PC-9 (cell line): ENCODE results near the gene DOCK1. TPM values are rescaled to one million over a fixed set of nuclear protein-coding genes. Genes with fewer than 3 reads are reported as not detected.

Source experiments
- BruUV-seq: library from RNA; stranded (reverse); fragments of 400-500 nt; replicated peaks from 2 replicates; lab custom pipeline; 2021; lab: Mats Ljungman, UMichigan
- CTCF ChIA-PET: fragments of 300-600 bp; sonication (Branson Sonifier 250); formaldehyde crosslinking; loops from one replicate; lab custom pipeline; 2022; ENCODE audit warnings: antibody characterized with exemption; lab: Charles Lee
- POLR2A ChIA-PET: fragments of 300-600 bp; sonication (Branson Sonifier 250); formaldehyde crosslinking; loops from one replicate; lab custom pipeline; 2022; ENCODE audit warnings: antibody characterized with exemption; ENCODE audit not compliant: unreplicated experiment; lab: Charles Lee
- DNase-seq, 2 experiments: peaks; one replicate each; pipeline versions ENCODE4 v3.0.0 to v3.0.0-alpha.2; 2015 to 2022; ENCODE audit warnings: mixed read lengths in 1 of 2
- H2AFZ ChIP-seq: fragments of 200-600 bp; sonication (generic); 2 replicates; pipeline ENCODE4 v1.8.1; 2017; ENCODE audit warnings: antibody characterized with exemption
- H3F3A ChIP-seq: fragments of 200-600 bp; sonication (generic); 2 replicates; pipeline ENCODE4 v1.8.1; 2017; ENCODE audit warnings: antibody characterized with exemption, mild to moderate bottlenecking, low read depth; ENCODE audit not compliant: insufficient read depth
- H3K27ac ChIP-seq: fragments of 200-600 bp; sonication (generic); 2 replicates; pipeline ENCODE4 v1.6.1; 2016; ENCODE audit warnings: mixed run types
- H3K27me3 ChIP-seq: fragments of 200-600 bp; sonication (generic); 2 replicates; pipeline ENCODE4 v1.6.1; 2016; ENCODE audit warnings: low read depth, mixed run types; ENCODE audit not compliant: insufficient read depth
- H3K36me3 ChIP-seq: fragments of 200-600 bp; sonication (generic); 2 replicates; pipeline ENCODE4 v1.6.1; 2016; ENCODE audit warnings: low read depth, mixed run types
- H3K4me1 ChIP-seq: fragments of 200-600 bp; sonication (generic); replicated peaks from 2 replicates; pipeline ENCODE4 v1.6.1; 2016; ENCODE audit warnings: mixed run types; ENCODE audit not compliant: insufficient read depth
- H3K4me2 ChIP-seq: fragments of 200-600 bp; sonication (generic); 2 replicates; pipeline ENCODE4 v1.6.1; 2017; ENCODE audit warnings: mixed run types
- H3K4me3 ChIP-seq: fragments of 200-600 bp; sonication (generic); 2 replicates; pipeline ENCODE4 v1.6.1; 2016; ENCODE audit warnings: mixed run types
- H3K79me2 ChIP-seq: fragments of 200-600 bp; sonication (generic); 2 replicates; pipeline ENCODE4 v1.6.1; 2017; ENCODE audit warnings: low read depth, mixed run types
- H3K9me2 ChIP-seq: fragments of 200-600 bp; sonication (generic); 2 replicates; pipeline ENCODE4 v1.8.1; 2017; ENCODE audit warnings: mild to moderate bottlenecking; ENCODE audit not compliant: insufficient read depth
- H3K9me3 ChIP-seq: fragments of 200-600 bp; sonication (generic); 2 replicates; pipeline ENCODE4 v1.8.1; 2016; ENCODE audit warnings: low read depth; ENCODE audit not compliant: insufficient read depth
- H4K20me1 ChIP-seq: fragments of 200-600 bp; sonication (generic); 2 replicates; pipeline ENCODE4 v1.8.1; 2017; ENCODE audit not compliant: insufficient read depth
- EZH2 ChIP-seq: fragments of 200-600 bp; sonication (generic); IDR thresholded peaks from 2 replicates; pipeline ENCODE4 v1.8.0; 2017; ENCODE audit warnings: antibody characterized with exemption, low read depth
- intact Hi-C: fragments of 100-400 bp; cut with micrococcal nuclease; formaldehyde crosslinking; loops from one replicate; pipeline ENCODE4 v1.10.0; 2022; ENCODE audit not compliant: unreplicated experiment
- total RNA-seq: library from RNA; stranded (reverse); gene quantifications from 2 replicates; pipeline ENCODE4 v1.2.3, GENCODE V29; 2021
- TF ChIP-seq, protein P1 (sequence below): fragments of 200-600 bp; sonication (generic); conservative IDR thresholded peaks from 2 replicates; pipeline ENCODE4 v1.6.1; 2017; ENCODE audit warnings: mixed run types, antibody characterized with exemption, mild to moderate bottlenecking, moderate library complexity

Gene DOCK1
- total RNA-seq, 1 experiment from 2014 or later: 24.8 TPM

DNA sequence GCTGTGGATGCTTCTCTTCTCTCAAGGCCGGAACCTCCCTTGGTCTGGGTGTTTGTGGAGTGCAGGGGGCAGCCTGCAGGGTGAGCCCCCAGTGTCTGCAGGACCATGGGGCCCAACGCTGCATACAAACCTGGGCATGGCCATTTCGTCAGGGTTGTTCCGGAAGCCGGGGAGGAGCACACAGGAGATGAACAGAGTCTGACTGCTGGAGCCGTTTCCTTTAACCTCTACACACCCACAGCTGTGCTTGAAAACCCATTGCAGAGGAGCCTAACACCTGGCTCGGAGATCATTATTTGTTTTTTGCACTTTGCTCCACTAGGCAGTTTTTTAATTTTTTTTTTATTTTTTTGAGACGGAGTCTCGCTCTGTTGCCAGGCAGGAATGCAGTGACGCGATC lies 458.8 kb downstream of the DOCK1 start:
- H4K20me1 ChIP-seq: no peaks in the 10 kb centered on the region
- no TSS peak for BruUV-seq
- H3K4me2 ChIP-seq: no peak overlapping the region
- DNase-seq: no peak
- CTCF ChIA-PET: no interaction called here
- H3K4me3 ChIP-seq: no peak overlapping the region
- no peaks in the 10 kb centered on the region for H3K4me1 ChIP-seq
- H3F3A ChIP-seq: no peaks in the 10 kb centered on the region
- TF ChIP-seq EZH2: no peak
- TF ChIP-seq, protein P1, sequence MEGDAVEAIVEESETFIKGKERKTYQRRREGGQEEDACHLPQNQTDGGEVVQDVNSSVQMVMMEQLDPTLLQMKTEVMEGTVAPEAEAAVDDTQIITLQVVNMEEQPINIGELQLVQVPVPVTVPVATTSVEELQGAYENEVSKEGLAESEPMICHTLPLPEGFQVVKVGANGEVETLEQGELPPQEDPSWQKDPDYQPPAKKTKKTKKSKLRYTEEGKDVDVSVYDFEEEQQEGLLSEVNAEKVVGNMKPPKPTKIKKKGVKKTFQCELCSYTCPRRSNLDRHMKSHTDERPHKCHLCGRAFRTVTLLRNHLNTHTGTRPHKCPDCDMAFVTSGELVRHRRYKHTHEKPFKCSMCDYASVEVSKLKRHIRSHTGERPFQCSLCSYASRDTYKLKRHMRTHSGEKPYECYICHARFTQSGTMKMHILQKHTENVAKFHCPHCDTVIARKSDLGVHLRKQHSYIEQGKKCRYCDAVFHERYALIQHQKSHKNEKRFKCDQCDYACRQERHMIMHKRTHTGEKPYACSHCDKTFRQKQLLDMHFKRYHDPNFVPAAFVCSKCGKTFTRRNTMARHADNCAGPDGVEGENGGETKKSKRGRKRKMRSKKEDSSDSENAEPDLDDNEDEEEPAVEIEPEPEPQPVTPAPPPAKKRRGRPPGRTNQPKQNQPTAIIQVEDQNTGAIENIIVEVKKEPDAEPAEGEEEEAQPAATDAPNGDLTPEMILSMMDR: no peak
- no peak overlapping the region for H2AFZ ChIP-seq
- no peaks in the 10 kb centered on the region for H3K9me3 ChIP-seq
- H3K9me2 ChIP-seq: no peaks in the 10 kb centered on the region
- POLR2A ChIA-PET: no interaction called here
- H3K27ac ChIP-seq: no peak overlapping the region
- no peaks in the 10 kb centered on the region for H3K27me3 ChIP-seq
- intact Hi-C loops: no loop called here
- no peaks in the 10 kb centered on the region for H3K36me3 ChIP-seq
- no peaks in the 10 kb centered on the region for H3K79me2 ChIP-seq

DNA sequence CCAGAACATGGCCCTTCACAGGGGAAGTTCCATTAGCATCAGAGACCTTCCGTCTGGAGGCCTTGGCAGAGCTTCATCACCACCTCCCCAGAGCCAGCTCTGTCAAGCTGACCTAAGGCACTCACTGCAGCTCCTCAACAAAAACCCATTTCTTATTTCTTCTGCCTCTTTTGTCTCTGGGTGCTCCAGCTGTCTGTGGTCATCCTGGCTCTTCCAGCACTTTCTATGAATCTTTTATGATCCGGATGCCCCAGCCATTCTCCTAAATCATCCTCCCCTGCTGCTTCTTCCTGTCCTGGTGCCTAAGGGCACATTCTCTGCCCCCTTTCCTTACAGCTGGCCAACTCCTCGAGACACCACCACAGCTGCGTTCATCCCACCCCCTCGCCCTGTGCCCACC lies 462.9 kb downstream of the DOCK1 start:
- Histone ChIP-seq H3K27me3 (no peaks in the 10 kb centered on the region), H3K9me3 (no peaks in the 10 kb centered on the region), H3K27ac (no peak overlapping the region), H3K36me3 (no peaks in the 10 kb centered on the region), H3K79me2 (no peaks in the 10 kb centered on the region), H4K20me1 (no peaks in the 10 kb centered on the region), H2AFZ (no peak overlapping the region), H3K9me2 (no peaks in the 10 kb centered on the region), H3K4me1 (no peaks in the 10 kb centered on the region), H3K4me3 (no peak overlapping the region), H3F3A (no peaks in the 10 kb centered on the region), H3K4me2 (no peak overlapping the region)
- CTCF ChIA-PET: no interaction called here
- no TSS peak for BruUV-seq
- no peak for DNase-seq
- TF ChIP-seq, protein P1: no peak
- TF ChIP-seq EZH2: no peak
- intact Hi-C loops: no loop called here
- POLR2A ChIA-PET: no interaction called here

DNA sequence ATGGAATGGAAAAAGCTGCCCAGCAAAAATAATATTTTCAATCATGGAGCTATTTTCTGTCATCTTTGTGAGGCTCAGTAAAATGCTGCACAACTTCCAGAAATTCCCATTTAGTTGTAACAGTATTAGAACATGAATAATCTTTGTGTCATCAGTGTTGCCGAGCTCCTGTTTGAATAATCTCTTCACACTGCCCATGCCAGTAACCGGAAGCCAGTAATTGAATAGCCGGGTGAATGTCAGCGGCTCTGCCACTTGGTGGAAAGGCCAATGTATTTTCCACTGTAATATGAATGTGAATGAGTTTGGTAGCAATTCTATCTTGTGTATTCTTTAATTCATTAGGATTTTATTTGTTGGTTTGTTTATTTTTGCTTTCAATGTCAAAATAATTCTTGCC lies 463.7 kb downstream of the DOCK1 start:
- no peak for DNase-seq
- Histone ChIP-seq H3K9me2 (no peaks in the 10 kb centered on the region), H3K36me3 (no peaks in the 10 kb centered on the region), H3K27ac (no peak overlapping the region), H3K9me3 (no peaks in the 10 kb centered on the region), H3F3A (no peaks in the 10 kb centered on the region), H3K79me2 (no peaks in the 10 kb centered on the region), H3K4me3 (no peak overlapping the region), H2AFZ (no peak overlapping the region), H3K27me3 (no peaks in the 10 kb centered on the region), H4K20me1 (no peaks in the 10 kb centered on the region), H3K4me1 (no peaks in the 10 kb centered on the region), H3K4me2 (no peak overlapping the region)
- TF ChIP-seq, protein P1: no peak
- no peak for TF ChIP-seq EZH2
- ChIA-PET POLR2A (no interaction called here), CTCF (no interaction called here)
- BruUV-seq: no TSS peak
- intact Hi-C loops: no loop called here
